ENCODE measurements around the gene SLC9A8. TPM values are rescaled to one million over a fixed set of nuclear protein-coding genes. Genes with fewer than 3 reads are reported as not detected.

The SLC9A8 gene
- total and polyA plus RNA-seq, 2 of the 4 experiments (the other 2 are of a cell fraction) = 4.1 to 5.0 TPM

DNA sequence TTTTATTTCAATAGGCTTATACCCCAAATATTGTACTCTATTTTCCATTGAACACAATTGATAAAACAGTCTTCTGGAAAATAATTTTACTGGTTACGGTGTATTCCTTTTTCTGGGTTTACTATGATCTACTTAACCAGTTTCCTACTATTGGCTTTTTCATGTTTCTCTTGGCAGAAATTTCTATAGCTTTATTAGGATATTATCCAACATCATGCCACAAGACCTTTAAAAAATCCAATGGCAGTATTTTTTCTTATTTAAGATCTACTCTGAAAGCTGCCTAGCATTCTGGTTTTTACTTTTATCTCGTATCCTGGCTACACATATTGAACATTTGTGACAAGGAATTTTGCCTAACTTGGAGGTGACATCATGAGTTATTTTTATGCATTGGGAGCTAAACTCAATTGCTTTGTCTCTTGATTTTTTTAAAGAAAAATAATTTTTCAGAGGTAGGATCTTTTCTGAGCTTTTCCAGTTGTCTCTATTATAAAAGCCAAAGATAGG, 45.5 kb downstream of the SLC9A8 start:
- H2AK5ac ChIP-seq (ENCODE audit: low read depth, low read length) = no peak overlapping the region
- H3K9me3 ChIP-seq (ENCODE audit: control insufficient read depth, insufficient read depth, low read length) = no peaks in the 10 kb centered on the region
- H4K91ac ChIP-seq (ENCODE audit: insufficient read depth, low read depth, low read length) = no peak overlapping the region
- no peaks in the 10 kb centered on the region for H3K27me3 ChIP-seq (ENCODE audit: control insufficient read depth, insufficient read depth, low read length)
- ATAC-seq (ENCODE audit: low read depth) (no peak), DNase-seq (no peak)
- H2AFZ ChIP-seq (replicated peaks; ENCODE audit: low read length, poor library complexity) = no peak overlapping the region
- peaks cover 9% of the 10 kb centered on the region for H3K9me1 ChIP-seq (ENCODE audit: insufficient read depth, low read length)
- no peaks in the 10 kb centered on the region; the same call in 1 of the 2 replicates for H4K20me1 ChIP-seq (ENCODE audit: insufficient read depth, low read length)
- H3K9ac ChIP-seq (ENCODE audit: low read depth, low read length) = no peak overlapping the region
- no peak overlapping the region for H3K23ac ChIP-seq (ENCODE audit: low read depth, low read length)
- H2BK5ac ChIP-seq (ENCODE audit: low read depth, low read length, poor library complexity, severe bottlenecking) = no peak overlapping the region
- H4K5ac ChIP-seq (ENCODE audit: low read depth, low read length) = no peak overlapping the region
- H3K4me1 ChIP-seq (ENCODE audit: control insufficient read depth, insufficient read depth, low read length) = peaks cover 6% of the 10 kb centered on the region
- CTCF ChIA-PET = interaction anchor here (0.6 to 1.2 kb wide), 3 partner anchors 9 to 245 kb away, joined by 3 to 7 read pairs (median 4); no protein-coding TSS in a partner anchor
- H3K18ac ChIP-seq (ENCODE audit: low read depth, low read length) = no peak overlapping the region
- H3K4me2 ChIP-seq (ENCODE audit: low read depth, low read length) = no peak overlapping the region
- H4K8ac ChIP-seq (ENCODE audit: low read depth in 2 of 2, low read length in 2 of 2) = no peak overlapping the region
- TF ChIP-seq CHD1 (IDR thresholded peaks at IDR 0.05; ENCODE audit: low read depth, low read length) (no peak), BHLHE40 (IDR thresholded peaks at IDR 0.05; ENCODE audit: low read depth, low read length) (no peak), MAZ (IDR thresholded peaks at IDR 0.05; ENCODE audit: borderline replicate concordance, low read depth, low read length) (no peak), NFE2L2 (IDR thresholded peaks at IDR 0.05; ENCODE audit: low read depth, low read length) (no peak)
- H2BK15ac ChIP-seq (ENCODE audit: low read depth, low read length) = no peak overlapping the region
- H2BK20ac ChIP-seq (ENCODE audit: low read depth, low read length) = no peak overlapping the region
- H3K4ac ChIP-seq (ENCODE audit: low read depth, low read length) = no peak overlapping the region
- dilution Hi-C loops (cut with HindIII; ENCODE audit: low sequenced_read_pairs, unreplicated experiment) (no loop called here), in situ Hi-C loops (cut with MboI; ENCODE audit: low sequenced_read_pairs) (loop anchor here (25.0 kb wide), 1 partner anchor 521 kb away; no protein-coding TSS in a partner anchor), intact Hi-C loops (cut with micrococcal nuclease) (no loop called here)
- H3K79me1 ChIP-seq (ENCODE audit: low read depth in 1 of 2, low read length in 2 of 2) = no peaks in the 10 kb centered on the region
- no peak overlapping the region for H2BK120ac ChIP-seq (ENCODE audit: low read depth, low read length)
- no peak overlapping the region for H3K4me3 ChIP-seq (ENCODE audit: insufficient read depth, low read depth, low read length)
- no peak overlapping the region for H3K14ac ChIP-seq (replicated peaks; ENCODE audit: low read depth, low read length)
- BruUV-seq (replicated peaks) = no TSS peak
- H3K36me3 ChIP-seq (ENCODE audit: control insufficient read depth, insufficient read depth, low read length) = peaks cover 16% of the 10 kb centered on the region
- POLR2A ChIA-PET (ENCODE audit: unreplicated experiment) = no interaction called here
- no peak overlapping the region for H3K27ac ChIP-seq (ENCODE audit: insufficient read depth, low read length)
- WGBS, 2 experiments (ENCODE audit: extremely low coverage in 2 of 2, insufficient read length in 1 of 2) = no CpG with 5 or more reads among the region's 2 CpGs
- no peak overlapping the region for H3K56ac ChIP-seq (ENCODE audit: extremely low read depth, insufficient read depth, low read length)
- H2AK9ac ChIP-seq (replicated peaks; ENCODE audit: low read depth, low read length, poor library complexity) = no peak overlapping the region
